Hippocampal formation (tissue), 2 donors: ENCODE data around the gene YES1.
"Not testable (repeated sequence)": the region's sequence is repeated elsewhere in the genome, so short reads cannot be mapped to it uniquely, and the experiment has no call there.

ENCODE experiments used
- DNase-seq, 2 donors: peaks; one replicate each; lab custom pipeline; 2025; lab: John Stamatoyannopoulos, UW

YES1 gene

GRCh38 chr18:784470-785172, 27.4 kb downstream of the YES1 start:
- DNase-seq, result no peak

GRCh38 chr18:778194-778927, 33.7 kb downstream of the YES1 start:
- DNase-seq, result no peak

- DNase-seq, result no peak
These were observed 35.0 kb downstream of the YES1 start for GRCh38 chr18:777021-777420.

- DNase-seq, result not testable (repeated sequence)
These were observed 36.0 kb downstream of the YES1 start for GRCh38 chr18:776044-776443.

GRCh38 chr18:774811-775210, 37.2 kb downstream of the YES1 start:
- no peak for DNase-seq

GRCh38 chr18:773980-774624, 37.9 kb downstream of the YES1 start:
- no peak for DNase-seq

- DNase-seq, result no peak
These were observed 41.5 kb downstream of the YES1 start for GRCh38 chr18:770583-770961.

GRCh38 chr18:767961-768360, 44.1 kb downstream of the YES1 start:
- no peak for DNase-seq

- no peak for DNase-seq
These were observed 44.8 kb downstream of the YES1 start for GRCh38 chr18:767084-767882.

- DNase-seq, result no peak
These were observed 45.5 kb downstream of the YES1 start for GRCh38 chr18:766550-766860.

- DNase-seq, result no peak
These were observed 46.1 kb downstream of the YES1 start for GRCh38 chr18:765764-766549.

- DNase-seq, result not testable (repeated sequence)
These were observed 52.2 kb downstream of the YES1 start for GRCh38 chr18:759864-760263.

GRCh38 chr18:755506-755905, 56.5 kb downstream of the YES1 start:
- DNase-seq, result no peak

- no peak for DNase-seq
These were observed 57.4 kb downstream of the YES1 start for GRCh38 chr18:754656-755055.

- DNase-seq, result no peak
These were observed 61.6 kb downstream of the YES1 start for GRCh38 chr18:750456-750855.

GRCh38 chr18:744832-745597, 67.0 kb downstream of the YES1 start:
- no peak for DNase-seq

- peak in 1 of 2 donors; percentile 46 for DNase-seq
These were observed 70.0 kb downstream of the YES1 start for GRCh38 chr18:741931-742512.

- no peak for DNase-seq
These were observed 79.7 kb downstream of the YES1 start for GRCh38 chr18:732371-732770.

GRCh38 chr18:731185-731584, 80.9 kb downstream of the YES1 start:
- DNase-seq, result no peak

GRCh38 chr18:730692-731091, 81.3 kb downstream of the YES1 start:
- DNase-seq, result no peak
